Suppressor macrophage treated with lipopolysaccharide for 4 hours (primary cell): Measurements from ENCODE around the gene NTM.

Source experiments
- DNase-seq: peaks from one replicate; pipeline ENCODE4 v3.0.0-alpha.2; 2020

Gene NTM

GRCh38 chr11:131373756-131374155, 3.3 kb downstream of the NTM start:
- DNase-seq: no peak

DNA sequence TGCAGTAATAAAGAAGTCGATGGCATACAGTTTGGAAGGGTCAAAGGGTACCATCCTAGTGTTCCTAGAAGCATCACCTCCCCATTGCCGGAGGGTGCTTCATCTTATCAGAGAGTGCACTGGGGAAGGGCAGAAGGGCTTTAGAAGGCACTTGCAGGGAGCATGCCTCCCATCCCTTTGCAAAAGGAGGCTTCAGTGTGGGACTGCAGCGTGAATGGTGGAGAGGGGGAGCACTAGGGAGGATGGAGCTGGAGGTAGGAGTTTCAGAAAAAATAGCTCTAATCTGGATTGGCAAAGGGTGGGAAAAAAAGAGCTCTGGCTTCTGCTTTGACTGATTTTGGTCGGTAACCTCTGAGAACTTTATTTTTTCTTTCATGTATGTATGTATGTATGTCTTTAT, 5.0 kb downstream of the NTM start:
- no peak for DNase-seq

DNA sequence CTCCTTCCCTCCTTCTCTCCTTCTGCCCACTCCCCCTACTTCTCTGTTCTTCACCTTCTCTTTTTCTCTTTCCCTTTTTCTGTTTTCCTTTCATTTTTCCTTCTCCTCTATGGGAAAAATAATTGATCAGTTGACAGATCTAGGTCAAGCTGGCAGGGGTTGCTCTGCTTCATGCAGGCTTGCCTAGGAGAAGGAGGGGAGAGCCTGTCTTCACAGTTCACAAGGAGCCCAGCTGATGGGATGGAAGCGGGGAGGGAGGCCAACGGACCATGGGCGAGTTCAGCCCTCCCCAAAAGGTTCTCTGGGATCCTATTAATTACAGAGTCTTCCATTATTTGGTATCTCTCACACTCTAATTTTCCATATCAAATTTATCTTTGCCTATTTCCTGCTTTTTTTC, 5.5 kb downstream of the NTM start:
- no peak for DNase-seq

DNA sequence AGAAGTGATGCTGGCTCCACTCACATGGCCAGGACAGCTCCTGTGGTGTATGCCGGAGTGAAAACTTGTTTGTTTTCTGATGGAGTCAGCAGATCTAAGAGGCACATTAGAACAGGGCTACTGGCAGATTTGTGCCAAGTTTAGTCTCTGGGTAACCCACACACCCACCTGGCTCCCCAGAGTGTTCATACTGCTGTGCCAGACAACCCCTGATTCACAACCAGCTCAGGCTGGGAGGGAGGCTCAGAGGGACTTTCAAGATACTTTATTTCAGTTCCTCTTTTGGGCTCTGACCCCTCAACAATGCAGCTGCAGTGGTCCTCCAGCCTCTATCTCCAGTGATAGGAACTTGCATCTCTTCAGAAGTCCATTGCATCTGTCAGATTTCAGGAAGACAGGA, 8.5 kb downstream of the NTM start:
- no peak for DNase-seq

DNA sequence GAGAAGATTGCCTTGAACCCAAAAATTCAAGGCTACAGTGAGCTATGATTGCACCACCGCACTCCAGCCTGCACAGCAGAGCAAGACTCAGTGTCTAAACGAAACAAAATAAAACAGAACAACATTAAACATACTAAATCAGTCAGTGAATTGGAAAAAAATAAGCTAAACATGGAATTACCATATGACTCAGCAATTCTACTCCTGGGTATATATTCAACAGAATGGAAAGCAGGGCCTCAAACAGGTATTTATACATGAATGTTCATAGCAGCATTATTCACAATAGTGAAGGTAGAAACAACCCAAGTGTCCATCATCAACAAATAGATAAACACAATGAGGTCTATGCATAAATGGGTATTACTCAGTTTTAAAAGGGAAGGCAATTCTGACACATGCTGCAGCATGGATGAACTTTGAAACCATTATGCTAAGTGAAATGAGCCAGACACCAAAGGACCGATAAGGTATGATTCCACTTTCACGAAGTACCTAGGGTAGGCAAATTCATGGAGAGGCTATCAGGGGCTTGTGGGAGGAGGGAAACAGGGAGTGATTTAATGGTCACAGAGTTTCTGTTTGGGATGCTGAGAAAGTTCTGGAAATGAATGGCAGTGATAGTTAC, 15.5 kb downstream of the NTM start:
- no peak for DNase-seq

- DNase-seq: no peak
Observed at GRCh38 chr11:131386408-131386807, 16.0 kb downstream of the NTM start.

GRCh38 chr11:131388030-131388429, 17.6 kb downstream of the NTM start:
- no peak for DNase-seq

DNA sequence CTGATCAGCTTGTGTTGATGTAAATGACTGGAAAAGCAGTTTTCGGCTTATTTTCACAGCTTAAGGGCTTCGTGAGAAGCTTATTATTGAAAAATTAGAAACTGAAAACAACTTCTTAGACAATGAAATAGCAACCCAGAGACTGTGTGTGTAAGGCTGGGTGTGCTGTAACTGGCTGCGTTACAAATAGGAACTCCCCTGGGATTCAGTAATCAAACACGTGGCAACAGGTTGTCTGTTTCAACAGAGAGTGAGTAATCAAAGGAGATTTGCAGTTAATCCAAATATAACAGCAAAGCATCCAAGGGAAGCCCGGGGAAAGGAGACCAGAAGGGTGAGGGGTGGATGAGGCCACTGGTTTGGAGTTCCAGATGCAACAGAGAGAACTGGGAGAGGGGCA, 19.2 kb downstream of the NTM start:
- no peak for DNase-seq

DNA sequence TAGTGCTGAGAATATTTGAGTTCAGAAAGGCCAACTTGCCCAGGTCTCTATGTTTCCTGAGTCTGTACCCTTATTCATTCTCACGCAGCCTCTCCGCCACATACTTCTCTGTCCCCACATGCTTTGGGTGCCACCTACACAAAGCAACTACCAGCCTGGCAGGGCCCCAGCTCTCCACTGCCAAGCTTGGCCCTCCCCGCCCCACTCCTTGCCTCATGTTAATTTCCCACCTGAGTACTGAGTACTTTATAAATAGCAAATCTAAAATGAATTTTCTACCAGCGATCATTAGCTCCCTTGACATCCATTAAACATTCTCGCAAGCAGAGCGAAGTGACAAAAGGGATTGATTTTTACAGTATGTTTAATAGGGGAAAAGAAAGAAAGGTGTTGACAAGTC, 20.8 kb downstream of the NTM start:
- no peak for DNase-seq

GRCh38 chr11:131392528-131393255, 22.3 kb downstream of the NTM start:
- no peak for DNase-seq

- DNase-seq: no peak
Observed at GRCh38 chr11:131393691-131394090, 23.3 kb downstream of the NTM start.

- no peak for DNase-seq
Observed at GRCh38 chr11:131397675-131398074, 27.3 kb downstream of the NTM start.

DNA sequence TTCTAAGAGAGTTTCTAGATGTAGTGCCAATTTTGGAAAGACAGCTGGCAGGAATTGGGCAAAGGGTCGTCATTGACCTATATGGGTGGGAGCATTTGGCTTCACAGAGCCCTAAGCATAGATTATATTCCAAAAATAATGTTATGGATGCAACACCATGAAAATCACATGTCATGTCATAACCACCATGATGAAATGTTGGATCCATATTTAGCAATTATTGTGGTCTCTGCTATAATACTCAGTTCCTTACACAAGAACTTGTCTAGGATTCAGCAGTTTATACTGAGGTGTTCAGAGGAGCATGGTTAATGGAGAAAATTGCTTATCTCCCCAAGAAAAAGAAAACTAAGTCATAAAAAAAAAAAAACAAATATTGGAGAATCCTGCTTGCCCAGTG, 31.6 kb downstream of the NTM start:
- peak; percentile 34 for DNase-seq

GRCh38 chr11:131404010-131404409, 33.6 kb downstream of the NTM start:
- DNase-seq: peak; percentile 9

- peak; percentile 83 for DNase-seq
Observed at GRCh38 chr11:131408025-131408640, 37.7 kb downstream of the NTM start.

- DNase-seq: no peak
Observed at GRCh38 chr11:131409345-131409744, 38.9 kb downstream of the NTM start.

- DNase-seq: no peak
Observed at GRCh38 chr11:131411636-131412035, 41.2 kb downstream of the NTM start.

DNA sequence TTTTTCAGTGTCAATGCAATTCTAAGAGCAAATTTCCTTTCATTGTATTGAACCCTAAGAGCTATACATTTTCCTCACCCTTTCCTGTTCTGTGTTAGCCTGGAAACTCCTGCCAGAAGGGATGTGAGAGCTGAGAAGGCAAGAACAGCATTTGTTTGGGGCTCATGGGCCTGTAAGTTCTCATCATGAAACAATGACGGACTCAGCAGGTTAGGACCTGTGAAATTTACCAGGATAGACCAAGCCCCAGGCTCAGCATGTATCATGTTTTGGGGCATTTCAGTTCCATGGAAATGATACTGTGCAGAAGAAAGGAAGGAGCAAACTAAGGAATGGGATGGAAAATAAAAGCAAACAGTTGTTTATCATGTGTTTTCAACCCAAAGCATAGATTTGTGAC, 41.6 kb downstream of the NTM start:
- no peak for DNase-seq

- no peak for DNase-seq
Observed at GRCh38 chr11:131413217-131413616, 42.8 kb downstream of the NTM start.

DNA sequence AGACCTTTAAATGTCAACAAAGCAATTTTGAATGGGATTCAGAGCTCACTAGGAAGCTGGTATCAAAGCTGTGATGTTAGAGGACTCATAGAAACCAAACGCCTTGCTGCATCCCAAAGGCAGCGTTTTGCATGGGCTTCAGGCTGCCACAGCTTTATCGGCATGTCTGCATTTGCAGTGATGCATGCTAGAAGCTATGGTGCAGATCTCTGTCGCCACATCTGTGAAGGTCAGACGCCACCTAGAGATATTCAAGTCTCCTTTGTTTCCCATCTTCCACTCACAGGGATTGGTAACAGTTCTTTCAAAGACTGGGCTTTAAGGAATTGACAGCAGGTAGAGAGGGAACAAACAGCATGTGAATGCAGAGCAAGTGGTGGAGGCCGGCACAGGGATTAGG, 47.8 kb downstream of the NTM start:
- no peak for DNase-seq

DNA sequence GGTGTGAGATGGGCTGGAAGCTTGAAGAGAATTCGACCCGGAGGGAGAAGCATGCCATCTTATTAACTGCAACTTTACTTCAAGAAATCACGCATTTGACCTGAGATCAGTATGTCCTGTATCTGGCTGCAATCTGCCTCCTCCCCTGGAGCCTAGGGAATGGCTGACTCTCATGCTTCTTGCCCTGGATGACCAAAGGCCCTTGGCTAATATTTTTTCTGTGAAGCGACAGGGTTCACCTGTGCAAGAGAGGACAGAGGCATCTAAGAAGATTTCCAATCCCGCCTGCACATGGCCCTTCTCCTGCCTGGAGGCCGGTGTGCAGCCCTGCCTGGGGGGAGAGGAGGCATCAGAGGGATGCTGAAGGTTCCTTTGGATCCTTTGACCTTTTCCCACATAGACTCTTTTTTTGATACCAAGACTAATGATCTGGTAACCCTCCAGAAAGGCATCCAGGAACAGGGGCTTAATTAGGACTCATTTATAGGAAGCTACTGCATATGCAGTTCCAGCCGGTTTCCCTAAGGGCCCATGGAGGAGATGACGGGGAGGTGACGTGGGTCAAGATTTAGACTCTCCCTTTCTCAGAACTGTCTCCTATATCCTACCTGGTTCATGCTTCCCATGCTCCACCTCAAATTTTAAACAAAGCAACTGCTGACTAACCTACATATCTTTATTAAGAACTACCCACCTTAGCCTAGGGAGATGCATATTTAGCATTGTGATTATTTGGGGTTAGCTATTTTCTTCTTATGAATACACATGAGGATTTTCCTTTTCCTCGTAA, 50.8 kb downstream of the NTM start:
- DNase-seq: no peak

GRCh38 chr11:131422029-131422428, 51.6 kb downstream of the NTM start:
- no peak for DNase-seq

DNA sequence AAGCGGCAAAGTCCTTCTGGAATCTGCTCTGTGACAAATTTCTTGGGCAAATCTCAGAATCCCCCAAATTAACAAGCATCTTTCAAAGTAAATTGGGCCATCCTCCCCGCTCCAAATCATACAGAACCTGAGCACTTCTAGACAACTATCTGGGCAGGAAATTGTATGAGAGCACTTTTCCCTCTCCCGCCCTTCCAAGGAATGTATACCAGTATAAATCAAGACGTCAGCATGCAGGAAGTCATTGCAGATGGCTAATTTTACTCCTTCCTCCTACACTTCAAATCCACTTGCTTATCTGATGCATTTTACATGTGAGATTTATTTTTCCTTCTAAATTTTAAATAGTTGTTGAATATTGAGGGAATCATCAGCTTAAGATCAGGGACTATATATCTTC, 52.1 kb downstream of the NTM start:
- DNase-seq: no peak

- DNase-seq: no peak
Observed at GRCh38 chr11:131423688-131424087, 53.3 kb downstream of the NTM start.
